Ammon's horn (tissue), 1 donor: Measurements from ENCODE around the gene EHD3.
A peak's percentile ranks its signal among the peaks of the same experiment; 100 is the strongest.
"Not testable (repeated sequence)": the region's sequence is repeated elsewhere in the genome, so short reads cannot be mapped to it uniquely, and the experiment has no call there.

Experiments
- DNase-seq: peaks from one replicate; pipeline ENCODE4 v3.0.0-alpha.2; 2016; ENCODE audit warnings: low spot score

EHD3 gene

GRCh38 chr2:31255911-31256571 lies 22.1 kb downstream of the EHD3 start:
- no peak for DNase-seq

GRCh38 chr2:31256611-31257382 lies 22.8 kb downstream of the EHD3 start:
- DNase-seq, result no peak

GRCh38 chr2:31258351-31258750 lies 24.4 kb downstream of the EHD3 start:
- DNase-seq, result no peak

GRCh38 chr2:31259075-31259474 lies 25.1 kb downstream of the EHD3 start:
- no peak for DNase-seq

GRCh38 chr2:31260870-31261269 lies 26.9 kb downstream of the EHD3 start:
- DNase-seq, result peak; percentile 59

GRCh38 chr2:31263636-31264190 lies 29.8 kb downstream of the EHD3 start:
- DNase-seq, result no peak

- no peak for DNase-seq
These were observed 31.3 kb downstream of the EHD3 start for GRCh38 chr2:31265234-31265633.

- DNase-seq, result no peak
These were observed 32.9 kb downstream of the EHD3 start for GRCh38 chr2:31266804-31267203.

GRCh38 chr2:31267437-31268120 lies 33.6 kb downstream of the EHD3 start:
- peak; percentile 81 for DNase-seq

GRCh38 chr2:31268344-31268743 lies 34.4 kb downstream of the EHD3 start:
- DNase-seq, result no peak

- DNase-seq, result no peak
These were observed 35.1 kb downstream of the EHD3 start for GRCh38 chr2:31269087-31269486.

- no peak for DNase-seq
These were observed 36.2 kb downstream of the EHD3 start for GRCh38 chr2:31270131-31270530.

- DNase-seq, result no peak
These were observed 36.9 kb downstream of the EHD3 start for GRCh38 chr2:31270822-31271231.

- DNase-seq, result no peak
These were observed 37.9 kb downstream of the EHD3 start for GRCh38 chr2:31271851-31272267.

- DNase-seq, result no peak
These were observed 40.6 kb downstream of the EHD3 start for GRCh38 chr2:31274401-31275075.

- DNase-seq, result no peak
These were observed 42.0 kb downstream of the EHD3 start for GRCh38 chr2:31275976-31276375.

GRCh38 chr2:31277621-31278020 lies 43.7 kb downstream of the EHD3 start:
- DNase-seq, result no peak

GRCh38 chr2:31282634-31283033 lies 48.7 kb downstream of the EHD3 start:
- DNase-seq, result no peak

- not testable (repeated sequence) for DNase-seq
These were observed 49.4 kb downstream of the EHD3 start for GRCh38 chr2:31283193-31283919.

- no peak for DNase-seq
These were observed 50.2 kb downstream of the EHD3 start for GRCh38 chr2:31284107-31284506.

GRCh38 chr2:31286230-31286629 lies 52.3 kb downstream of the EHD3 start:
- no peak for DNase-seq
